Measurements from ENCODE around the gene TGFBI.

TGFBI gene

DNA sequence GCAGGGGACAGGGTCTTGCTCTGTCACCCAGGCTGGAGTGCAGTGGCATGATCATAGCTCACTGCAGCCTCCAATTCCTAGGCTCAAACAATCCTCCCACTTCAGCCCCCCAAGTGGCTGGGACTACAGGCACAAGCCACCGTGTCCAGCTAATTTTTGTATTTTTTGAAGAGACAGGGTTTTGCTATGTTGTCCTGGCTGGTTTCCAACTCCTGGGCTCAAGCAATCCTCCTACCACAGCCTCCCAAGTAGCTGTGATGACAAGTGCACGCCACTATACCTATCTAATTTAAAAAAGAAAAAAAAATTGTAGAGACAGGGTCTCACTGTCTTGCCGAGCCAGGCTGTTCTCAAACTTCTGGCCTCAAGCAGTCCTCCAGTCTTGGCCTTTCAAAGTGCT is 42.4 kb upstream of the TGFBI start:
- no peak for DNase-seq (ENCODE audit: extremely low read depth, insufficient read length)
- TF ChIP-seq, protein P1, sequence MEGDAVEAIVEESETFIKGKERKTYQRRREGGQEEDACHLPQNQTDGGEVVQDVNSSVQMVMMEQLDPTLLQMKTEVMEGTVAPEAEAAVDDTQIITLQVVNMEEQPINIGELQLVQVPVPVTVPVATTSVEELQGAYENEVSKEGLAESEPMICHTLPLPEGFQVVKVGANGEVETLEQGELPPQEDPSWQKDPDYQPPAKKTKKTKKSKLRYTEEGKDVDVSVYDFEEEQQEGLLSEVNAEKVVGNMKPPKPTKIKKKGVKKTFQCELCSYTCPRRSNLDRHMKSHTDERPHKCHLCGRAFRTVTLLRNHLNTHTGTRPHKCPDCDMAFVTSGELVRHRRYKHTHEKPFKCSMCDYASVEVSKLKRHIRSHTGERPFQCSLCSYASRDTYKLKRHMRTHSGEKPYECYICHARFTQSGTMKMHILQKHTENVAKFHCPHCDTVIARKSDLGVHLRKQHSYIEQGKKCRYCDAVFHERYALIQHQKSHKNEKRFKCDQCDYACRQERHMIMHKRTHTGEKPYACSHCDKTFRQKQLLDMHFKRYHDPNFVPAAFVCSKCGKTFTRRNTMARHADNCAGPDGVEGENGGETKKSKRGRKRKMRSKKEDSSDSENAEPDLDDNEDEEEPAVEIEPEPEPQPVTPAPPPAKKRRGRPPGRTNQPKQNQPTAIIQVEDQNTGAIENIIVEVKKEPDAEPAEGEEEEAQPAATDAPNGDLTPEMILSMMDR (IDR thresholded peaks at IDR 0.05; ENCODE audit: insufficient read depth, low read length, poor library complexity, severe bottlenecking): no peak
- Histone ChIP-seq H3K27me3 (replicated peaks; ENCODE audit: control insufficient read depth, insufficient read depth, low read length) (peaks cover 1% of the 10 kb centered on the region; the same call in 1 of the 2 replicates), H3K36me3 (ENCODE audit: control insufficient read depth, insufficient read depth, low read length) (no peaks in the 10 kb centered on the region), H3K4me3 (replicated peaks; ENCODE audit: low read depth, low read length) (no peak overlapping the region)

DNA sequence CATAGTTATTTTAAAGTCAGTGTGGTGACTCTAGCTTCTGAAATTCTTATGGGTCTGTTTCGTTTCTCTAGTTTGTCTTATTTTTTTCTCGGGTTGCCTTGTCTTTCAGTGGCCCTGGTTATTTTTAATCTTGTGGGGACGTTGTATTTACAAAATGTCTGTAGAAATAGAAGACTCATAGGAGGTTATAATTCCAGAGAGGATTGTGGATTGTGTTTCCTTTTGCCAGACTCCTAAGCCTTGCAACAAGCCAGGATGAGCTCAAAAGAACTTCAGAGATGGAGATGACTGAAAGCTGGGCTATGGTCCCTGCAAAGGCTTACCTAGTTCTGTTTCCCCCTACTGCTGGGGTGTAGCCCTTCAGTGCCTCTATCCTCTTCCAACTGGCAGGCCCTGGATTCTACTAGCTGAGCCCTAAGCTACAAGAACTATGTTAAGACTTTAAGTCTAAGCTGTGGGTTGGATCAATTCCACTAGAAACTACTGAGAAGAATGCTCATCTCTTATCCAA is 41.8 kb upstream of the TGFBI start:
- no peak overlapping the region for H3K4me3 ChIP-seq (replicated peaks; ENCODE audit: low read depth, low read length)
- H3K36me3 ChIP-seq (ENCODE audit: control insufficient read depth, insufficient read depth, low read length): no peaks in the 10 kb centered on the region
- peaks cover 1% of the 10 kb centered on the region; the same call in 1 of the 2 replicates for H3K27me3 ChIP-seq (replicated peaks; ENCODE audit: control insufficient read depth, insufficient read depth, low read length)
- DNase-seq (ENCODE audit: extremely low read depth, insufficient read length): no peak
- TF ChIP-seq, protein P1 (IDR thresholded peaks at IDR 0.05; ENCODE audit: insufficient read depth, low read length, poor library complexity, severe bottlenecking): no peak

DNA sequence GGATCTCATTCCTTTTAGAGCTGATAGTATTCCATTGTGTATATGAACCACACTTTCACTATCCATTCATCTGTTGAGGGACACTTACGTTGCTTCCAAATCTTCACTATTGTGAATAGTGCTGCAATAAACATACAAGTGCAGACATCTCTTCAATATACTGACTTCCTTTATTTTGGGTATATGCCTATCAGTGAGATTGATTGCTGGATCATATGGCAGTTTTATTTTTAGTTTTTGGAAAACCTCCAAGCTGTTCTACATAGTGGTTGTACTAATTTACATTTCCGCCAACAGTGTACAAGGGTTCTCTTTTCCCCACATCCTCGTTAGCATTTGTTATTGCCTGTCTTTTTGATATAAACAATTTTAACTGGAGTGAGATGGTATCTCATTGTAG is 40.2 kb upstream of the TGFBI start:
- TF ChIP-seq, protein P1 (IDR thresholded peaks at IDR 0.05; ENCODE audit: insufficient read depth, low read length, poor library complexity, severe bottlenecking): no peak
- Histone ChIP-seq H3K36me3 (ENCODE audit: control insufficient read depth, insufficient read depth, low read length) (no peaks in the 10 kb centered on the region), H3K27me3 (replicated peaks; ENCODE audit: control insufficient read depth, insufficient read depth, low read length) (peaks cover 1% of the 10 kb centered on the region; the same call in 1 of the 2 replicates), H3K4me3 (replicated peaks; ENCODE audit: low read depth, low read length) (no peak overlapping the region)
- DNase-seq (ENCODE audit: extremely low read depth, insufficient read length): no peak

DNA sequence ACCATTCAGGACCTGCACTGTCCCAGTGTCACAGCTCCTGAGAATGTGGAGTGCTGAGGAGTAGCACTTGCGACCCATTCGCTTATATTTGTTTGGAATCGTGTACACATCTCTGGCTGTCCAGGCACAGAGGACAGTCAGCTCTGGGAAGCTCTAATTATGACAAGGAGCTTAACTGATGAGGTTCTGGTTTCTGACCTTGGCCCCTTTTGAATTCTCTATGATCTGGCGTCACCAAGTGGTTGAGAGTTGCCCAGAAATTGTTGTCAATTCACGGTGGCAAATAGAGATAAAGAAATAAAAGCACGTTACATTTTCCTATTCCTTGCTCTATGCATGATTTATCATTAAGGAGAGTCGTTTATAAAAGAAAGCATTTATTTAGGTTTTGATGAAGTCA is 39.1 kb upstream of the TGFBI start:
- Histone ChIP-seq H3K4me3 (replicated peaks; ENCODE audit: low read depth, low read length) (no peak overlapping the region), H3K36me3 (ENCODE audit: control insufficient read depth, insufficient read depth, low read length) (no peaks in the 10 kb centered on the region), H3K27me3 (replicated peaks; ENCODE audit: control insufficient read depth, insufficient read depth, low read length) (peaks cover 1% of the 10 kb centered on the region; the same call in 1 of the 2 replicates)
- TF ChIP-seq, protein P1 (IDR thresholded peaks at IDR 0.05; ENCODE audit: insufficient read depth, low read length, poor library complexity, severe bottlenecking): no peak
- no peak for DNase-seq (ENCODE audit: extremely low read depth, insufficient read length)

DNA sequence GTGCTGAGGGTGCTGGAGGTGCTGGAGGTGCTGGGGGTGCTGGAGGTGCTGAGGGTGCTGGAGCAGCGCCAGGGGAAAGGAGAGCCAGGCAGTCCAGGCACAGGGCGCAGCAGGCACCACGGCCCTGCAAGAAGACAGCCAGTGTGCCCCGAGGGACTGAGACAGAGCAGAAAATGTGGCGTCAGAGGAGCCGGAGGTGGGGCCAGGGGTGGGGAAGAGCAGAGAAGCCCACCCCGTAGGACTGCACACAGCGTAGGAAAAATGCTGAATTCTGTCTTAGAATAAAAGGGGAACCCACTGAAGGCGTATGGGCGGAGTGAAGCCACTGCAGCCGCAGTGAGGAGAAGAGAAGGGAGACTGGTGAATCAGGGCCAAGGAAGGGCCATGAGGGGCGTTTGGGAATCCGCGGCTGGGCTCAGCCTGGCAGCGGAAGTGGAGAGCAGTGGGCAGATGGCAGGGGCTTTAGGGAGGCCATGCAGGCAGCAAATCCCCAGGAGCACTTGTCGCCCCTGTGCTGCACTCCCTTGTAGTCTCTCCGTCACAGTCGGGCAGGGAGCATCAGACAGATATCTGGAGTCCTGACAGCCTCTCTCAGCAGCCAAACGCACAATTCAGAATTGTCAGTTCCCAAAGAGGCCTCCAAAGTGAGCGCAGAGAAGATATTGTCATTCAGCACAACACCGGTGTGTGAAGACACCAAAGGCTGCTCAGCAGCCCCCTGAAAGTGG is 38.1 kb upstream of the TGFBI start:
- Histone ChIP-seq H3K36me3 (ENCODE audit: control insufficient read depth, insufficient read depth, low read length) (no peaks in the 10 kb centered on the region), H3K4me3 (replicated peaks; ENCODE audit: low read depth, low read length) (no peak overlapping the region), H3K27me3 (replicated peaks; ENCODE audit: control insufficient read depth, insufficient read depth, low read length) (peaks cover 1% of the 10 kb centered on the region; the same call in 1 of the 2 replicates)
- DNase-seq (ENCODE audit: extremely low read depth, insufficient read length): no peak
- TF ChIP-seq, protein P1 (IDR thresholded peaks at IDR 0.05; ENCODE audit: insufficient read depth, low read length, poor library complexity, severe bottlenecking): no peak

Measured in GM06990 (cell line).